SJCRH30 (cell line): ENCODE data around the gene HABP2. TPM values are rescaled to one million over a fixed set of nuclear protein-coding genes. Genes with fewer than 3 reads are reported as not detected.

ENCODE experiments used
- DNase-seq, 2 experiments: peaks; one replicate each; pipeline ENCODE4 v3.0.0-alpha.2; 2015 to 2020
- H3K27ac ChIP-seq: fragments of 250-450 bp; sonication (Bioruptor Pico); 2 replicates; pipeline ENCODE4 v1.5.1; 2020; ENCODE audit warnings: mild to moderate bottlenecking, moderate library complexity
- H3K27me3 ChIP-seq: fragments of 250-450 bp; sonication (Bioruptor Pico); 2 replicates; pipeline ENCODE4 v1.5.1; 2020; ENCODE audit warnings: mild to moderate bottlenecking, moderate library complexity
- H3K36me3 ChIP-seq: fragments of 250-450 bp; sonication (Bioruptor Pico); 2 replicates; pipeline ENCODE4 v1.5.1; 2020; ENCODE audit warnings: mild to moderate bottlenecking, moderate library complexity
- H3K4me1 ChIP-seq: fragments of 250-450 bp; sonication (Bioruptor Pico); 2 replicates; pipeline ENCODE4 v1.5.1; 2020; ENCODE audit warnings: mild to moderate bottlenecking, moderate library complexity
- H3K4me3 ChIP-seq: fragments of 250-450 bp; sonication (Bioruptor Pico); 2 replicates; pipeline ENCODE4 v1.5.1; 2020; ENCODE audit warnings: mild to moderate bottlenecking, moderate library complexity
- H3K9me3 ChIP-seq: fragments of 250-450 bp; sonication (Bioruptor Pico); replicated peaks from 2 replicates; pipeline ENCODE4 v1.5.1; 2020; ENCODE audit warnings: mild to moderate bottlenecking, moderate library complexity
- total RNA-seq: library from RNA; depleted of rRNA; stranded (reverse); fragments of >200 nt; shearing (Covaris generic); gene quantifications from 2 replicates; pipeline ENCODE4 v1.2.3, GENCODE V29; 2014; rRNA removed

Gene HABP2
- total RNA-seq, 1 experiment from 2014 or later, result not detected

GRCh38 chr10:113631684-113632367 lies 79.0 kb downstream of the HABP2 start:
- Histone ChIP-seq H3K27me3 (no peaks in the 10 kb centered on the region), H3K27ac (no peak overlapping the region), H3K4me3 (no peak overlapping the region), H3K9me3 (no peaks in the 10 kb centered on the region), H3K4me1 (no peaks in the 10 kb centered on the region), H3K36me3 (no peaks in the 10 kb centered on the region)
- no peak for DNase-seq

Other genes starting within 250 kb of the HABP2 start
- not detected in 2 replicates for gene NRAP, start 111.0 kb downstream of the HABP2 start, total RNA-seq
- gene CASP7, start 126.9 kb downstream of the HABP2 start, total RNA-seq, result 35.4 and 38.1 TPM in 2 replicates
- gene PLEKHS1, start 198.6 kb downstream of the HABP2 start, total RNA-seq, result 6.1 and 7.3 TPM in 2 replicates